Hepatocyte (in vitro differentiated cells): Measurements from ENCODE around the gene ASS1. TPM values are rescaled to one million over a fixed set of nuclear protein-coding genes. Genes with fewer than 3 reads are reported as not detected.

ENCODE experiments used
- DNase-seq: peaks from one replicate; pipeline ENCODE4 v3.0.0-alpha.2; 2016; ENCODE audit warnings: low spot score
- H2AFZ ChIP-seq: fragments of 200-600 bp; sonication (generic); 2 replicates; pipeline ENCODE4 v1.6.0; 2016; ENCODE audit warnings: antibody characterized with exemption, mild to moderate bottlenecking
- H3K27ac ChIP-seq: fragments of 200-600 bp; sonication (generic); 2 replicates; pipeline ENCODE4 v1.5.1; 2016; ENCODE audit warnings: mild to moderate bottlenecking
- H3K27me3 ChIP-seq: fragments of 200-600 bp; sonication (generic); 2 replicates; pipeline ENCODE4 v1.6.1; 2016
- H3K36me3 ChIP-seq: fragments of 200-600 bp; sonication (generic); replicated peaks from 2 replicates; pipeline ENCODE4 v1.5.1; 2016; ENCODE audit warnings: low read depth; ENCODE audit not compliant: insufficient read depth
- H3K4me1 ChIP-seq: fragments of 200-600 bp; sonication (generic); 2 replicates; pipeline ENCODE4 v1.5.1; 2016; ENCODE audit warnings: mild to moderate bottlenecking, moderate library complexity; ENCODE audit not compliant: insufficient read depth
- H3K4me2 ChIP-seq: fragments of 200-600 bp; sonication (generic); 2 replicates; pipeline ENCODE4 v1.6.0; 2016
- H3K4me3 ChIP-seq: fragments of 200-600 bp; sonication (generic); 2 replicates; pipeline ENCODE4 v1.5.1; 2016; ENCODE audit warnings: mild to moderate bottlenecking
- H3K79me2 ChIP-seq: fragments of 200-600 bp; sonication (generic); 2 replicates; pipeline ENCODE4 v1.6.0; 2017; ENCODE audit warnings: mild to moderate bottlenecking
- H3K9me2 ChIP-seq: fragments of 200-600 bp; sonication (generic); replicated peaks from 2 replicates; pipeline ENCODE4 v1.6.0; 2017; ENCODE audit warnings: mild to moderate bottlenecking; ENCODE audit not compliant: insufficient read depth
- H3K9me3 ChIP-seq: fragments of 200-600 bp; sonication (generic); 2 replicates; pipeline ENCODE4 v1.5.1; 2016; ENCODE audit warnings: low read depth, mild to moderate bottlenecking
- H4K20me1 ChIP-seq: fragments of 200-600 bp; sonication (generic); 2 replicates; pipeline ENCODE4 v1.6.0; 2016; ENCODE audit warnings: mild to moderate bottlenecking; ENCODE audit not compliant: insufficient read depth, poor library complexity, severe bottlenecking
- EZH2 ChIP-seq: fragments of 200-600 bp; sonication (generic); IDR thresholded peaks from 2 replicates; pipeline ENCODE4 v1.6.1; 2016; ENCODE audit warnings: antibody characterized with exemption, mild to moderate bottlenecking, borderline replicate concordance
- EZH2phosphoT487 ChIP-seq: fragments of 200-600 bp; sonication (generic); IDR thresholded peaks from one replicate; pipeline ENCODE4 v1.6.1; 2018; ENCODE audit warnings: antibody characterized with exemption, mild to moderate bottlenecking, low read depth, moderate library complexity; ENCODE audit not compliant: unreplicated experiment, severe bottlenecking
- WGBS: methylation state at CpG from one replicate; pipeline ENCODE4 v1.1.6; 2016; ENCODE audit warnings: low lambda C conversion rate; ENCODE audit errors: missing lambda C conversion rate; 5-methylcytosine and 5-hydroxymethylcytosine counted together
- polyA plus RNA-seq: library from polyadenylated mRNA; unstranded; fragments of >200 nt; fragmentation: Nextera tagmentation; extraction: Ambion mirVana; gene quantifications from 2 replicates; pipeline ENCODE4 v1.2.1, GENCODE V29; 2016
- total RNA-seq: library from RNA; depleted of rRNA; stranded (reverse); fragments of >200 nt; gene quantifications from 2 replicates; pipeline ENCODE4 v1.2.3, GENCODE V29; 2014
- TF ChIP-seq, protein P1 (sequence below): fragments of 200-600 bp; sonication (generic); IDR thresholded peaks from 2 replicates; pipeline ENCODE4 v1.5.1; 2016; ENCODE audit warnings: antibody characterized with exemption, mild to moderate bottlenecking; ENCODE audit not compliant: poor library complexity

Gene ASS1
- total and polyA plus RNA-seq, 2 experiments from 2014 or later, result 145 to 292 TPM

GRCh38 chr9:130448771-130449603, 4.2 kb downstream of the ASS1 start:
- H2AFZ ChIP-seq, result no peak overlapping the region
- no peak for DNase-seq
- peak overlapping the region; percentile 80 for H3K27ac ChIP-seq
- H3K27me3 ChIP-seq, result no peaks in the 10 kb centered on the region
- no peaks in the 10 kb centered on the region for H3K9me2 ChIP-seq
- H3K9me3 ChIP-seq, result no peaks in the 10 kb centered on the region
- peaks cover 54% of the 10 kb centered on the region for H3K4me1 ChIP-seq
- TF ChIP-seq, protein P1, sequence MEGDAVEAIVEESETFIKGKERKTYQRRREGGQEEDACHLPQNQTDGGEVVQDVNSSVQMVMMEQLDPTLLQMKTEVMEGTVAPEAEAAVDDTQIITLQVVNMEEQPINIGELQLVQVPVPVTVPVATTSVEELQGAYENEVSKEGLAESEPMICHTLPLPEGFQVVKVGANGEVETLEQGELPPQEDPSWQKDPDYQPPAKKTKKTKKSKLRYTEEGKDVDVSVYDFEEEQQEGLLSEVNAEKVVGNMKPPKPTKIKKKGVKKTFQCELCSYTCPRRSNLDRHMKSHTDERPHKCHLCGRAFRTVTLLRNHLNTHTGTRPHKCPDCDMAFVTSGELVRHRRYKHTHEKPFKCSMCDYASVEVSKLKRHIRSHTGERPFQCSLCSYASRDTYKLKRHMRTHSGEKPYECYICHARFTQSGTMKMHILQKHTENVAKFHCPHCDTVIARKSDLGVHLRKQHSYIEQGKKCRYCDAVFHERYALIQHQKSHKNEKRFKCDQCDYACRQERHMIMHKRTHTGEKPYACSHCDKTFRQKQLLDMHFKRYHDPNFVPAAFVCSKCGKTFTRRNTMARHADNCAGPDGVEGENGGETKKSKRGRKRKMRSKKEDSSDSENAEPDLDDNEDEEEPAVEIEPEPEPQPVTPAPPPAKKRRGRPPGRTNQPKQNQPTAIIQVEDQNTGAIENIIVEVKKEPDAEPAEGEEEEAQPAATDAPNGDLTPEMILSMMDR, result no peak
- TF ChIP-seq EZH2phosphoT487, result no peak
- no peak for TF ChIP-seq EZH2
- H3K4me2 ChIP-seq, result no peak overlapping the region
- no peak overlapping the region for H3K4me3 ChIP-seq
- H3K36me3 ChIP-seq, result no peaks in the 10 kb centered on the region
- peaks cover 24% of the 10 kb centered on the region for H3K79me2 ChIP-seq
- WGBS, result 95% methylated on average over 10 of the region's 10 CpGs
- no peaks in the 10 kb centered on the region for H4K20me1 ChIP-seq

DNA sequence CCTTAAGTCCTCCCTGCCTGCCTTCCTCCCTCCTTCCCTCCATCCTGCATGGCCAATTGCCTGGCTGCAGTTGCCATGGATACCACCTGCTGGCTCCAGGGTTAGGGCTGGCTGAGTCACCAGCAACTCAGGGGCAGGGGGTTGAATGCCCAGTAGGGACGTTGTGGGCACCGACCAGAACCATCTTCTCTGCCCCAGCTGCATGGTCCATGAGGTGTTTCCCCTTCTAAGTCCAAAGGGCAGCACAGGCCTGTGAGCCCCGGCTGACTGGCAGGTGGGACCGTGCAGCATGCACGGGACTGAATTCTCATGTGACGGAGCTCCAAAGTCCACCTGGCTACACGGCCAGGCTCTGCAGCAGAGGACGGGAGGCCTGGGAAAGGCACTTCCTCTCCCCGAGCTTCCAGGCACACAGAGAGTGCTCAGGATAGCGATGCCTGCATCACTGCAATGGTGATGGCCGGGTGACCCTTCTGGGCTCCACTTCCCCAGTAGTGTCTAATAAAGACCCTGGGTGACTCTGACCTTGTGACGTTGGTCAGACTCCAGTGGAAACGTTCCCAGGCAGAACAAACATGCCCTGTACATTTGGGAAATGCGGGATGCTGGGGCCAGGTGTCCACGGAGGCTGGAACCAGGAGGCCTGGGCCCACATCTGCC, 5.7 kb downstream of the ASS1 start:
- WGBS, result 67% methylated on average over 15 of the region's 15 CpGs
- H2AFZ ChIP-seq, result no peak overlapping the region
- peak overlapping the region; percentile 55 for H3K4me2 ChIP-seq
- peaks cover 50% of the 10 kb centered on the region for H3K4me1 ChIP-seq
- H3K79me2 ChIP-seq, result peaks cover 24% of the 10 kb centered on the region
- H3K36me3 ChIP-seq, result no peaks in the 10 kb centered on the region
- H3K27me3 ChIP-seq, result no peaks in the 10 kb centered on the region
- TF ChIP-seq EZH2 (no peak), EZH2phosphoT487 (no peak)
- TF ChIP-seq, protein P1, result no peak
- peak; percentile 90 for DNase-seq
- no peaks in the 10 kb centered on the region for H3K9me2 ChIP-seq
- no peaks in the 10 kb centered on the region for H4K20me1 ChIP-seq
- H3K27ac ChIP-seq, result peak overlapping the region; percentile 95
- no peak overlapping the region for H3K4me3 ChIP-seq
- no peaks in the 10 kb centered on the region for H3K9me3 ChIP-seq

DNA sequence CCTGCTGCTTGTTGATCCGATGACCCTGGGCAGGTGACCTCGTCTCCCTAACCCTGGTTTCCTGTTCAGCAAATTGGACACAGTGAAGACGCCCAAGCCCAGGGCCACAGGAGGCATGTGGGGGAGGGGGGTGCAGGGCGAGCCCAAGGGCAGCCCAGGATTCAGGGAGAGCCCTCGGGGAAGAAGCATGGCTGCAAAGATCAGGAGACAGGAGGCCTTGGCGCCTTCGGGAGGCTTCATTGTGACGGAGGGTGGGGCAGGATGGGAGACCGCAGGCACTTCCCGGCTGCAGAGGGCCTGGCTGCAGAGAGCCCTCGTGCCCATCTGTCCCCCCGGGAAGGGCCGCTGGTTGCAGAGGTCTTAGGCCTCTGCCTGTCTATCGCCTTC, 6.2 kb downstream of the ASS1 start:
- H3K4me2 ChIP-seq, result peak overlapping the region; percentile 55

More for the DNA sequence above, 6.2 kb downstream of the ASS1 start:
- Histone ChIP-seq H3K9me2 (no peaks in the 10 kb centered on the region), H2AFZ (no peak overlapping the region), H4K20me1 (no peaks in the 10 kb centered on the region), H3K79me2 (peaks cover 22% of the 10 kb centered on the region), H3K36me3 (no peaks in the 10 kb centered on the region), H3K27me3 (no peaks in the 10 kb centered on the region), H3K27ac (peak overlapping the region; percentile 95), H3K4me3 (no peak overlapping the region), H3K9me3 (no peaks in the 10 kb centered on the region), H3K4me1 (peaks cover 45% of the 10 kb centered on the region)
- TF ChIP-seq, protein P1, result no peak
- TF ChIP-seq EZH2, result no peak
- TF ChIP-seq EZH2phosphoT487, result no peak
- WGBS, result 85% methylated on average over 14 of the region's 14 CpGs
- no peak for DNase-seq
